Mesodermal cell (in vitro differentiated cells): ENCODE results near the gene DAP.
"Not testable (repeated sequence)": the region's sequence is repeated elsewhere in the genome, so short reads cannot be mapped to it uniquely, and the experiment has no call there.

Experiments
- H3K27ac ChIP-seq: 2 replicates; pipeline ENCODE4 v1.7.0; 2013; ENCODE audit warnings: mild to moderate bottlenecking, low read depth, low read length, moderate library complexity; ENCODE audit not compliant: severe bottlenecking
- H3K36me3 ChIP-seq: 2 replicates; pipeline ENCODE4 v1.7.1; 2013; ENCODE audit warnings: mild to moderate bottlenecking, low read length, moderate library complexity; ENCODE audit not compliant: control insufficient read depth, insufficient read depth
- H3K4me1 ChIP-seq: one replicate; pipeline ENCODE4 v1.7.1; 2013; ENCODE audit warnings: mild to moderate bottlenecking, low read length; ENCODE audit not compliant: insufficient read depth, control insufficient read depth, poor library complexity, severe bottlenecking
- H3K4me3 ChIP-seq: 2 replicates; pipeline ENCODE4 v1.7.0; 2013; ENCODE audit warnings: low read length, control low read depth, mild to moderate bottlenecking; ENCODE audit not compliant: insufficient read depth, poor library complexity, severe bottlenecking; ENCODE audit errors: extremely low read depth
- H3K9me3 ChIP-seq: 2 replicates; pipeline ENCODE4 v1.7.1; 2013; ENCODE audit warnings: mild to moderate bottlenecking, low read length, moderate library complexity; ENCODE audit not compliant: control insufficient read depth
- WGBS, 2 experiments: methylation state at CpG; one replicate each; pipeline ENCODE4 v1.1.5; 2013; ENCODE audit warnings: missing lambda C conversion rate in 2 of 2; ENCODE audit not compliant: insufficient coverage in 2 of 2; 5-methylcytosine and 5-hydroxymethylcytosine counted together

The DAP gene

GRCh38 chr5:10649666-10650380 is 111.2 kb downstream of the DAP start:
- H3K9me3 ChIP-seq, result no peaks in the 10 kb centered on the region
- peaks cover 25% of the 10 kb centered on the region for H3K36me3 ChIP-seq
- no peak overlapping the region for H3K27ac ChIP-seq
- 95% methylated on average over 46 to 49 of the region's 68 CpGs for WGBS, 2 experiments
- no peaks in the 10 kb centered on the region for H3K4me1 ChIP-seq
- H3K4me3 ChIP-seq, result no peak overlapping the region

DNA sequence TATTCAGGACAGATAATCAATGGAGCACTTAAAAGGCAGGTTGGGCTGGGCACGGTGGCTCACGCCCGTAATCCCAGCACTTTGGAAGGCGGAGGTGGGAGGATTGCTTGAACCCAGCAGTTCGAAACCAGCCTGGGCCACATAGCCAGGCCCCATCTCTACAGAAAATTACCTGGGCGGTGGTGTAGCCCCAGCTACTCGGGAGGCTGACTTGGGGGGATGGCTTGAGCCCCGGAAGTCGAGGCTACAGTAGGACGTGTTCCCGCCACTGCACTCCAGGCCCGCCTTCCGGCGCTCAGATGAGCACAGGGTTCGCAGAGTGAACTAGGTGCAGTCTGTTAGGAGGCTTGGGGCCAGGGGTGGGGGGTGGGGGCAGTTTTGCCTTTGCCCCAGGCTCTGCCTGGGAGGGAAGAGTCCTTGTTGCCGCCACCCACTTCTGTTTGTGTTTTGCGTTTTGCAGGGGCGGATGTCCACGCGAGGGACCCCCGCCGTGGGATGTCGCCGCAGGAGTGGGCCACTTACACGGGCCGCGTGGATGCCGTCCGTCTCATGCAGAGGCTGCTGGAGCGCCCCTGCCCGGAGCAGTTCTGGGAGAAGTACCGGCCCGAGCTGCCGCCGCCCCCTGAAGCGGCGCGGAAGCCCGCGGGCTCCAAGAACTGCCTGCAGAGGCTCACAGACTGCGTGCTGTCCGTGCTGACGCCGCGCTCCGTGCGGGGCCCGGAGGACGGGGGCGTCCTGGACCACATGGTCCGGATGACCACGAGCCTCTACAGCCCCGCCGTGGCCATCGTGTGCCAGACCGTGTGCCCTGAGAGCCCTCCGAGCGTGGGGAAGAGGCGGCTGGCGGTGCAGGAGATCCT is 112.0 kb downstream of the DAP start:
- Histone ChIP-seq H3K27ac (no peak overlapping the region), H3K9me3 (no peaks in the 10 kb centered on the region), H3K4me3 (no peak overlapping the region), H3K36me3 (peaks cover 21% of the 10 kb centered on the region), H3K4me1 (no peaks in the 10 kb centered on the region)
- WGBS, 2 experiments, result 97% methylated on average over 55 to 56 of the region's 60 CpGs

- Histone ChIP-seq H3K9me3 (no peaks in the 10 kb centered on the region), H3K36me3 (peaks cover 16% of the 10 kb centered on the region), H3K27ac (no peak overlapping the region), H3K4me1 (no peaks in the 10 kb centered on the region), H3K4me3 (no peak overlapping the region)
- 94 to 100% methylated on average over 5 of the region's 5 CpGs for WGBS, 2 experiments
Observed at GRCh38 chr5:10647640-10648039, 113.4 kb downstream of the DAP start.

- Histone ChIP-seq H3K9me3 (no peaks in the 10 kb centered on the region), H3K36me3 (peaks cover 6% of the 10 kb centered on the region), H3K4me1 (no peaks in the 10 kb centered on the region), H3K4me3 (no peak overlapping the region), H3K27ac (no peak overlapping the region)
- 79 to 95% methylated on average over 5 of the region's 6 CpGs for WGBS, 2 experiments
Observed at GRCh38 chr5:10645671-10646070, 115.4 kb downstream of the DAP start.

- Histone ChIP-seq H3K4me3 (no peak overlapping the region), H3K27ac (no peak overlapping the region), H3K9me3 (no peaks in the 10 kb centered on the region), H3K4me1 (no peaks in the 10 kb centered on the region), H3K36me3 (peaks cover 2% of the 10 kb centered on the region)
- 100% methylated on average over 1 of the region's 3 CpGs for WGBS, 2 experiments
Observed at GRCh38 chr5:10645146-10645545, 115.9 kb downstream of the DAP start.

GRCh38 chr5:10644192-10644591 is 116.8 kb downstream of the DAP start:
- H3K9me3 ChIP-seq, result no peaks in the 10 kb centered on the region
- 84 to 93% methylated on average over 6 to 7 of the region's 9 CpGs for whole genome bisulfite sequencing, 2 experiments
- H3K36me3 ChIP-seq, result peaks cover 2% of the 10 kb centered on the region
- no peak overlapping the region for H3K4me3 ChIP-seq
- H3K4me1 ChIP-seq, result no peaks in the 10 kb centered on the region
- H3K27ac ChIP-seq, result no peak overlapping the region

DNA sequence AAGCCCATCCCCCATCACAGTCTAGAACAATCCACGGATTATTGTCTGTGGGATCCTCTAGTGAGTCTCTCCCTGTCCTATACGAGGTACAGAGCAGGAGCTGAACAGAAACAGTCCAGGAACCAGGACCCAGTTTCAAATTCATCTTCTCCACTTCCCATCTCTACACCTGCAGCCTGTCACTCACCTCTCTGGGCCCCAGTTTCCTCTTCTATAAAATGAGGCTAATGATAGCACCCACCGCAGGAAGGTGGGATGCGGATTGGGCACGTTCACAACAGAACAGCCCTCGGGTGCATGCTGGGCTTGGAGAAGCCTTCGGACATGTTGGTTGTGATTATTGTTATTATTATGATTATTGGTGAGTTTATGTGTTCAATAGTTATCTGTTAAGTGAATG is 118.7 kb downstream of the DAP start:
- H3K36me3 ChIP-seq, result peaks cover 11% of the 10 kb centered on the region
- 92 to 96% methylated on average over 3 to 7 of the region's 7 CpGs for WGBS, 2 experiments
- no peaks in the 10 kb centered on the region for H3K4me1 ChIP-seq
- H3K9me3 ChIP-seq, result no peaks in the 10 kb centered on the region
- no peak overlapping the region for H3K4me3 ChIP-seq
- no peak overlapping the region for H3K27ac ChIP-seq

GRCh38 chr5:10639846-10640368 is 121.1 kb downstream of the DAP start:
- no peaks in the 10 kb centered on the region for H3K9me3 ChIP-seq
- H3K4me1 ChIP-seq, result peaks cover 16% of the 10 kb centered on the region
- peaks cover 11% of the 10 kb centered on the region for H3K36me3 ChIP-seq
- no peak overlapping the region for H3K27ac ChIP-seq
- H3K4me3 ChIP-seq, result no peak overlapping the region
- 94 to 96% methylated on average over 13 to 26 of the region's 48 CpGs for WGBS, 2 experiments

GRCh38 chr5:10638723-10639122 is 122.3 kb downstream of the DAP start:
- peaks cover 11% of the 10 kb centered on the region for H3K36me3 ChIP-seq
- not testable (repeated sequence) for H3K4me3 ChIP-seq, H3K9me3 ChIP-seq, H3K27ac ChIP-seq
- 79 to 86% methylated on average over 5 to 12 of the region's 48 CpGs for WGBS, 2 experiments
- H3K4me1 ChIP-seq, result peaks cover 21% of the 10 kb centered on the region

DNA sequence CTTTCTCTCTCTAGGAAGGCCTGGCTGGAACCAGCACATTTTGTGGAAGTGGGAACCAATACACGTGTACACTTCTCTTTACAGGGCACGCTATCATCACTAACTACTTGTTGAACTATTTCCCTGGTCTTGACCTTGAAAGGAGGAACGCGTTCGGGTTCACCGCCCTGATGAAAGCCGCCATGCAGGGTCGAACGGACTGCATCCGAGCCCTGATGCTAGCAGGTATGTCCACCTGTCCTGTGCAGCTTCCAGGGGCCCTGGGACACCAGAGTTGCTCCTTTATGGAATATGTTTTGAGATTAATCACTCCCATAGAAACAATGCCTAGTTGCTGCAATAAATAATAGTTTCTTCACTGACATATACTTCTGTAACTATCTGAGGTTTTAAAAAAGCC is 123.1 kb downstream of the DAP start:
- Histone ChIP-seq H3K4me1 (peaks cover 24% of the 10 kb centered on the region), H3K4me3 (no peak overlapping the region), H3K27ac (no peak overlapping the region), H3K9me3 (no peaks in the 10 kb centered on the region), H3K36me3 (peaks cover 11% of the 10 kb centered on the region)
- 73 to 80% methylated on average over 9 to 10 of the region's 10 CpGs for WGBS, 2 experiments
